Epithelial cell of prostate (primary cell): ENCODE measurements around the gene CHMP4A.

Experiments used
- DNase-seq: peaks from one replicate; pipeline ENCODE4 v3.0.0-alpha.2; 2011; ENCODE audit warnings: low read depth, low spot score
- H3K27ac ChIP-seq: fragments of 450-650 bp; 2 replicates; pipeline ENCODE4 v1.5.1; 2017; ENCODE audit warnings: mild to moderate bottlenecking

The CHMP4A gene

DNA sequence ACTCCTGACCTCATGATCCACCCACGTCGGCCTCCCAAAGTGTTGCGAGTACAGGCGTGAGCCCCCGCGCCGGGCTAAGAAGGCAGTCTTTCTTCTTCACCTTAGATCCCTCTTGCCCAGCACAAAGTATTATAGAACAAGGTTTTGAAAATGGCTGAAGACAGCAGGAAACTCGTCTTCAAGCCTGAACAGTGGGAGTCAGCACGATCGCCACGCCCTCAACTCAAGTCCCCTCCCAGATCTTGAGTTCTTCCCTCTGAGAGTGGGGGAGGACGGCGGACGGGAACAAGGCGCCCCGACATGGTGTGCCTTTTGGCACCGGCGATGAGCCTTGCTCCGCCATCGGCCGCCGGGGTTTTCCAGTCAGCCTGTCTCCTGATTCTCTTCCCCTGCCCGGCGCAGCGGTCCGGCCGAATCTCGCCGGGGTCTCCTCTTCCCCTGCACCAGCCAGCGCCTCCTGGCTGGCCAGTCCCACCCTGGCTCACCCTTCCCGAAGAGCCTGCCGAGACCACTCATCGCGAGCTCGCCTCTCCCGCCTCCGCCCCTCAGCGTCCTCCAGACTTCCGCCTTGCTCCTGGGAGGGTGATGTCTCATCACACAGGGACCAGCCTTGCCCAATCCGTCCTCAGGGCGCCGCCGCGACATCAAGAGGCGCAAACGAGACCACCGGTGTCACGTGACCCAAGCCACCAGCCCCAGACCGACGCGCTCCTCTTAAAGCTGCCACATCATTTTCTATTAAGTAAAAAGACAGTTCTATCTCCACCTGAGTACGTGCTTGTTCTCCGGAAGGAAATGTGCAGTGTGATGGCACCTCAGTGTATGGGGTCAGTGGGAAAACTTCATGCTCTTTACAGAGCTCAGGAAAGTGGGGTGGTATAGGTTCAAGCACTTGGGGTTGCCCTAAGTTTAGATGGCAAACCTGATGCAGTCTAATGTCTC is at the start of gene CHMP4A:
Gene CHMP4A, minus strand, starts transcription at position 565 of the 942 bp plus-strand sequence. Its CDS starts 49 bp downstream, at position 516.
- peak; percentile 89 for DNase-seq
- peak within 1 kb of the TSS; percentile 96 for H3K27ac ChIP-seq

- no peak for DNase-seq
- peak overlapping the region; percentile 92 for H3K27ac ChIP-seq
Observed at GRCh38 chr14:24261969-24262327, 48.7 kb upstream of the CHMP4A start.

DNA sequence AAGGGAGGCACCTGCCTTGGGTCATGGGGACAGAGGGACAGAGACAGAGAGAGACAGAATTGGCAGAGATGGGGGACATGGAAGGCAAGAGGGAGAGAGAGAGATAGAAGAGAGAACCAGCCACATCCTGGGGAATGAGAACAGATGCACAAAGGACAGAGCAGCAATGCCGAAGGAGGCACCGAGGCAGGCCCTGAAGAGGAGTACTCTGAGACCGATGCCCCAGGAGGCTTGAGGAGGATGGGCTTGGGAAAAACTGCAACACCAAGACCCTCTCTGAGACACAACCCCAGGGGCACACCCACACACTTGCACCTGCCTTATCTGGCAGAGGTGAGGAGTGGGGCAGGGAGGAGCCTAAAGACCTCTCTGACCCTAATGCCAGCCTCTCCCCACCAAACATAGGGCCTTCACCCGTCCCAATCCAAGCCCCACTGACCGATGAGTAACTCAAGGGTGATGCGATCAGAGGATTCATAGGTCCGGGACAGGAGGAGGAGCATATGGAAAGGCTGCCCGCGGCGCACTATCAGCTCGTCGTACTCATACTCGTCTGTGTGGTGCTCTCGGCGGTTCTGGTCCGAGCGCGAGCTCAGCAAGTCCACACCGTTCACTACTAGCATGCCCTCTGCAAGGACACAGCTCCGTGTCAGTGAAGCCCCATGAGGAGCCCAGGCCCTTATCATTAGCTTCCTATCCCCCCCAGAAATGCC is 48.1 kb upstream of the CHMP4A start:
- no peak for DNase-seq
- H3K27ac ChIP-seq = peak overlapping the region; percentile 92

GRCh38 chr14:24260780-24261157 is 47.5 kb upstream of the CHMP4A start:
- H3K27ac ChIP-seq = peak overlapping the region; percentile 92
- no peak for DNase-seq

GRCh38 chr14:24260026-24260779 is 46.9 kb upstream of the CHMP4A start:
- DNase-seq = no peak
- peak overlapping the region; percentile 92 for H3K27ac ChIP-seq

DNA sequence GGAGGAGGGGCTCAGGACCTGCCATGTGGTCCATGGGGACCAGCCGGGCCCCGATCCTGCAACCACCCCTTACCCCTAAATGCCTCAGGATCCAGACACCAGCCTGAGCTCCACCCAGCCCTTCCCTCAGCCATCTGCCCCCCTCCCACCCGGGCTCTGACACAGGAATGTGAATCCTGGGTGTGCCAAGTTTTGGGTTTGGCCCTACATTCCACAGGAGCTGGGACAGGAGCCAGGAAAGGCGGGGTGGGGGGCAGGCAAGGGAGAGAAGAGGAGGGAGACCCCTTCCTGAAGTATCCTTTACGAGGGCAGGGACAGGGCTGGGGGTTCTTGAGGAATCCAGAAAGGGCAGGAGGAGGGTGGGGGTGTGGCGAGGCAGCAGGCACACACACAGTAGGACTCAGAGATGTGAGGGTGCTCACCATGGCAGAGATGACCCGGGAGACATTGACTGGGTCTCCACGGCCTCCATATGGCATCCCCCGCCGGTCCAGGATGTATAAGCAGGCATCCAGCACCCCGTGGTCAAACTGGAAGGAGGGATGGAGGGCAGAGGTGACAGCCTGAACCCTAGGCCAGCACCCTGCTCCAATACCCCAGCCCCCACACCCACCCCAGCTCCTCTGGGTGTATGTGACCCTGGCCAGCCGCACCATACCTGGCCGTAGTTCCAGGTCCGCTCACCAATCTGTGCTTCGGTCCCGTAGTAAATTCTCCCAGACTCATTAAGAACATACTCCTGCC is 46.2 kb upstream of the CHMP4A start:
- DNase-seq = no peak
- H3K27ac ChIP-seq = peak overlapping the region; percentile 92

DNA sequence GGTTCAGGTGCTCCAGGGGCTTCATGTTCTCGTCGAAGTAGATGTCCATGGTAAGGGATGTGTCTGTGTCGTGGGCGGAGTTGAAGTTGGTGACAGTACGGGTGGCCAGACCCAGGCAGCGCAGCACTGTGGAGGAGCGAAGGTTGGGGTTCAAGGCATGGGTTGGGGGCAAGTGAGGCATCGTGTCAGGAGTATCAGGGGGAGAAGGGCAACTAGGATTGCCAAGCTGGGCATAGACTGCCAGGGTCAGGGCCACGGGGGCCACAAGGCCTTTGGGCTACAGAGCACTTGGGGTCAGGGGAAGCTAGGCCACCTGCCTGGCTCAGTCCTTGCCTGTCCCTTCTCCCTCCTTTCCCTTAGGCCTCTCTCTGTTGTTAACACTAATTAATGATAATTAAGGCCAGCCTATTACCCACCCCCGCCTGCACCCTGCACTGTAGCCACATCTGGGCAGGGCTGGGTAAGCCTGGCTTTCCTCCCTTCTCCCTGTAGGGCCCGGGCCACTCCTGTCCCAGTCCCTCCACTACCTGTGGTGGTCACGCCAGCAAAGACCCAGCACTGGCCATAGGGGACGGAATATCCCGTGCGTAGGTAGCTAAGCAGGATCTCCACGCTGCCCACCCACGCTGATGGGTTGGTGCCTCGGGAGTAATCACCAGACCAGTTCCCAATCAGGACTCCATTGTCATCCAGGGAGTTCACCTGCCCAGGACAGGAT is 45.4 kb upstream of the CHMP4A start:
- peak overlapping the region; percentile 92 for H3K27ac ChIP-seq
- no peak for DNase-seq

- no peak for DNase-seq
- H3K27ac ChIP-seq = peak overlapping the region; percentile 92
Observed at GRCh38 chr14:24258119-24258518, 44.8 kb upstream of the CHMP4A start.

GRCh38 chr14:24256960-24257359 is 43.7 kb upstream of the CHMP4A start:
- H3K27ac ChIP-seq = no peak overlapping the region
- DNase-seq = no peak

DNA sequence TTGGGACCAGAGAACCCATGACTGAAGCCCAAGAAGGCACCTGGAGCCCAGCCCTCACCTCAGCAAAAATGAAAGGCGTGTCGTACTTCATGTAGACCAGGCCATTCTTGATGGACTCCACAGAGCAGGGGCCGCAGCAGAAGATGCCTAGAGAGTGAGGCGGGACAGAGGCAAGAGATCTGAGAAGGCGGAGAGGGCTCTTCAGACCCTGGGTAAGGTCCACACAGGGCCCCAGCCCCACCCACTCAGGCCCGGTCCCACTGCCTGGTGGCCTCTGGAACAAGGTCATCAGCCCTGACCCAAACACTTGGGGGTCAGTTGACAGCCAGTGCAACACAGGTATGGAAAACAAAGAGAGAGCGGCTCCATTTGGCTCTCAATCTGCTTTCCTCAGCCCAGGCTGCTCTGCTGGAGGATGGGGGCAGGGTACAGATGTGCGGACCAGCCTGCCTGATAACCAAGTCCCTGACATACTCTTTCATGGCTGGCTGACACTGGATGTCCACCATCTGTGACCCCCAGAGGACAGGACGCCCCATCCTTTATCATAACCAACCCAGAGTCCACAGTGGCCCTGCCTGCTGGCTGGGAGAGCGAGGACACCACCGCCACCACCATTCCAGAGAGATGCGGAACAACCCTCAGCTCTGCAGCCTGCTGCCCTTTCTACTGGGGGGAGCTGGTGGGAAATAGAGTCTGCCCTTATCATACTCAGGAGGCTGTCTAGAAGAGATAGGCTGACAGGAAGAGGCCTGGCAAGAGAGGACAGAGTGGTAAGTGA is 42.8 kb upstream of the CHMP4A start:
- no peak overlapping the region for H3K27ac ChIP-seq
- no peak for DNase-seq

- no peak overlapping the region for H3K27ac ChIP-seq
- DNase-seq = no peak
Observed at GRCh38 chr14:24255438-24255837, 42.1 kb upstream of the CHMP4A start.

DNA sequence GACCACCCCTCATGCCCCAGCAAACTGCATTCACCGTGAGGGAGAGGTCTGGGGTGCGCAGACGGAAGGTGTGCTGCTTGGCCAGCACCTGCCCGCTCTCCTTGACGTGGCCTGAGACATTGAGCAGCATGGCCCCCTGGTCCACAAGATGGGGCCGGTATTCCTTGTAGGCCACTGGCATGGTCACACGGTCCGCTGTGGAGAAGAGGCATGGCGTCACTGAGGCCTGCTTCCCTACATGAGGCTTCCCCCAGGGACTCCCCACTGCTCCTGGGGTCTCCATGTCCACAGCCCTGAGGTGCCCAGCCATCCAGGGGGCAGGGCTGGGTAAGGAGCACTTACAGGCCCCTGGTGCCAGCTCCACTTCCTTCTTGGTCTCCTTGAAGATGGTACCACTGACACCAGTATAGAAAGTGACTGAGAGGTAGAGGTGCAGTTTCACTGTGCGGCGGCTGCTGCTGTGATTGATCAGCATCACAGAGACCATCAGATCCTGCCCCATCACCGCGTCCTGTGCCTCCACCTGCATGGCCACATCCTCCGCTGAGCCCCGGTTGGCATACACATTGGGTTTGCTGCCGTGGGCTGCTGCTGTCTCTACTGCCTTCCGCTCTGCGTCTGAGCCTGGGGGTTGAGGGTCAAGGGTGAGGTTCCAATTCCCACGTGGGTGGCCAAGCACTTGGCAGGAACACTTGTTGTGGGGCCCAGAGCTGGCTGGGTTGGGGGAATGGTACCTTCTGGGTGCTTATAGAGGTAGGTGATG is 41.5 kb upstream of the CHMP4A start:
- H3K27ac ChIP-seq = no peak overlapping the region
- DNase-seq = no peak

DNA sequence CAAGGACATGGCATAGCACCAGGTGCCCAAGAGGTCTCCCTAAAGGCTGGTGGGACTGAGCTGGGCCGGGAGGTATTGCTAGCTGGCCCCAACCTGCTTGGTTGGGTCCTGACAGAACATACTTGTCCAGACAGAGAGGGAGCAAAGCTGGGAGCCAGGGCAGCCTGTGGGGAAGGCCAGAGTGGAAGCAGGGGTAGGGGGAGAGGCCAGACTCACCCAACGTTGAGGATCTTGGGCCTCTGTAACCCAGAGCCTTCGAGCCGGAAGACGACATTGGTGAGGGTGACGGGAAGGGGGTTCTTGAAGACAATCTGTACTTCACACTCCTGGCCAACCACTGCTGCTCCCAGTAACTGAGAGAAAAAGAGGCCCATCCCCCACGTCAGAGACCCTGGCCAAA is 40.6 kb upstream of the CHMP4A start:
- no peak for DNase-seq

DNA sequence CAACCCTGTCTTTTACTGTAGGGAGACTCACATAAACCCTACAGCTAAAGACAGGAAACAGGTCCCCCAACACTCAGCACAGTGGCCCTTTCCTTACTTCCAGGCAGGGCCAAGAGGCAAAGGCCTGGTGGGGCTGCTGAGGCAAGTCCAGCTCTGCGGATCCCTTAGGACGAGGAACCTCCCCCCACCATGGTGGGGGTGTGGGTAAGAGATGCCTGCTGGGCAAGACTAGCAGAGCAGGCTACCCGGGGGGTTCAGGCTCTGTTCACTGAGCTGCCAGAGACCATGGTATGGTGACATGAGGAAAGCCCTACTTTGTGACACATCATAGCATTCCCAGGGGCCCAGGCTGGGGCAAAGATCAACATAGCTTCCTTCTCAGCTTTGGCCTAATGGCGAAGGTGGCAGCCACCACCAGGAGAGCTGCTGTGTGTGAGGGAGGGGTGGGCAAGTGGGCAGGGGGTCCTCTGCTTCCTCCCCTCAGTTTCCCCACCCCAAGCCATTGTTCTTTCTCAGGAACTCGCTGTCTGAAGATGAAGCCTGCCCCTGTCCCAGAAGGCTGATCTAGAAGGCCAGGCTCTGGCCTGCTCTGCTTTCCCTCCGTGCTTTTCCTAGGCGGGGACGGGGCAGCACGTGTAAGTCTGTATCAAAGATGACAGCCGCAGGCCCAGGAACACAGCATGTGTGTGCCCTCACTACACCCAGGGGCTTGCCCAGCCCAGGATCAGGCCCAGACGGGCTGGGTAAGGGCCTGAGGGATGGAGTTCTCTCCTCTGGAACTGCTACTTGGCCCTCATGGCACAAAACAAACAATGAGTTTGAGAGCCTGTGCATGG is 39.2 kb upstream of the CHMP4A start:
- peak overlapping the region; percentile 20 for H3K27ac ChIP-seq
- DNase-seq = no peak

More for the DNA sequence above, 40.6 kb upstream of the CHMP4A start:
- H3K27ac ChIP-seq = no peak overlapping the region

DNA sequence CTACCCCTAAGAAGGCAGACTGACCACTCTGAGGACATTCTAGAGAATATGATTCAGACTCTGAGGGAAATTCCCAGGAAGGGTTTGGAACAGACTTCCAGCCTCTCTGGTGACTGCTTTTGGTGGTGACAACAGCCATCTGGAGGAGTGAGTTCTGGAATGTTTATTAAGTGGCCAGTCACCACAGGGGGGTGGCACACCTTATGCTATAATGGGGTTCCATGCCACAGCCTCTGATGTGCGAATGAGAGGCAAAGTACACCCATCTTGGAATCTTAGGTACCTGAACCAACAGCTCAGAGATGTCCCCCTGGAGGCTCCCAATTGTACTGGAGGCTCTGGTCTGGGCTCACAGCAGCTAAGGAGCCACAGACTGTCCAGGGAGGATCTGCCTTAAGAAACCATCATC is 38.6 kb upstream of the CHMP4A start:
- peak overlapping the region; percentile 20 for H3K27ac ChIP-seq

DNA sequence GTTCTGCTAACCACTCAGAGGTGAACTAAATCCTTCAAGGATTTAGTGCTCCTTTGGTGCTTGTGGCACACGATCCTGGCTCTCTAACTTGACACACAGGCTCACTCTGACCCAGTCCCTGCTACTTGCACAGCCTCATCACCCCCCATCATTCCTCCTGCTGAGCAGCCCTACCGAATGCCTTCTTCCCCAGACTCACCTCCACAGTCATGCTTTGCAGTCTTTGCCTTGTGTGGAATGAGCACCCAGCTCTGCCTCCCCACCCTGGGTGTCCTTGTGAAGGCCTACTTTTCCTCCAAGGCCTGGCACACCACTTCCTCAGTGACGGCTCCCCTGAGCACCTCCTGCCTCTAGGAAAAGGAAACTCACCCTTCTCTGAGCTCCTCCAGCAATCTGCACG is 37.1 kb upstream of the CHMP4A start:
- DNase-seq = no peak
- no peak overlapping the region for H3K27ac ChIP-seq

More for the DNA sequence above, 38.6 kb upstream of the CHMP4A start:
- DNase-seq = no peak
